Measurements from ENCODE around the gene HEY2.

GRCh38 chr6:125732398-125732797 lies 17.0 kb upstream of the HEY2 start:
- no peak for TF ChIP-seq CTCF (conservative IDR thresholded peaks at IDR 0.05; ENCODE audit: low read length)
- no peak for TF ChIP-seq EZH2phosphoT487 (IDR thresholded peaks at IDR 0.05; ENCODE audit: borderline replicate concordance)

Data from Loucy (cell line).